Fibroblast of skin of abdomen (primary cell): Measurements from ENCODE around the gene NAGS.
"Not testable (repeated sequence)": the region's sequence is repeated elsewhere in the genome, so short reads cannot be mapped to it uniquely, and the experiment has no call there.

ENCODE experiments used
- DNase-seq: peaks from one replicate; pipeline ENCODE4 v3.0.0-alpha.2; 2013

The NAGS gene

GRCh38 chr17:44006598-44007345, 2.4 kb downstream of the NAGS start:
- peak; percentile 96 for DNase-seq

DNA sequence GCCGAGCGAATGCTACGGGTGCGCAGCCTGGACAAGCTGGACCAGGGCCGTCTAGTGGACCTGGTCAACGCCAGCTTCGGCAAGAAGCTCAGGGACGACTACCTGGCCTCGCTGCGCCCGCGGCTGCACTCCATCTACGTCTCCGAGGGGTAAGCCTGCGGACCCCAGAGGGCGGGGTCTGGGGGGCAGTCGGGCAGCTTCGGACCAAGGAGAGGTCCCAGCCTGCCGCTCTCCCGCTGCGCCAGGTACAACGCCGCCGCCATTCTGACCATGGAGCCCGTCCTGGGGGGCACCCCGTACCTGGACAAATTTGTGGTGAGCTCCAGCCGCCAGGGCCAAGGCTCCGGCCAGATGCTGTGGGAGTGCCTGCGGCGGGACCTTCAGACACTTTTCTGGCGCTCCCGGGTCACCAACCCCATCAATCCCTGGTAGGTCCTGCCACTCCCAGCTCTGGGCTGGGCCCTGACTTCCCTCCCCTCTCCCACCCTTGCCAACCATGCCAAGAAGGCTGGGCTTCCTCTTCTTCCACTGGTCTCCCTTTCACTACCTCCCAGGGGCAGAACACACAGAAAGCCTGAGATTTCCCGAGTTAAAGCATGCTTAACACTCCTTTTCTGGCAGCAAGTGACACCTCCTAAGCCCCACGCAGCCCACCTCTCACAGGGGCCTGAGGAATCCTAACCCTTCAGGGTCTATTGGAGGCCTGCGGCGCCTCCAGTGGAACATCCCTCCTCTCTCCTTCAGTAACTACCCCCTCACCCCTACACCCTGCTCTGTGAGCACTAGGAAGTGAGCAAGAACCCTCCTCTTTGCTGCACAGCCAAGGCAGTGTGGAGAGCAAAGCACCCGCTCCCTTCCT, 3.2 kb downstream of the NAGS start:
- no peak for DNase-seq

DNA sequence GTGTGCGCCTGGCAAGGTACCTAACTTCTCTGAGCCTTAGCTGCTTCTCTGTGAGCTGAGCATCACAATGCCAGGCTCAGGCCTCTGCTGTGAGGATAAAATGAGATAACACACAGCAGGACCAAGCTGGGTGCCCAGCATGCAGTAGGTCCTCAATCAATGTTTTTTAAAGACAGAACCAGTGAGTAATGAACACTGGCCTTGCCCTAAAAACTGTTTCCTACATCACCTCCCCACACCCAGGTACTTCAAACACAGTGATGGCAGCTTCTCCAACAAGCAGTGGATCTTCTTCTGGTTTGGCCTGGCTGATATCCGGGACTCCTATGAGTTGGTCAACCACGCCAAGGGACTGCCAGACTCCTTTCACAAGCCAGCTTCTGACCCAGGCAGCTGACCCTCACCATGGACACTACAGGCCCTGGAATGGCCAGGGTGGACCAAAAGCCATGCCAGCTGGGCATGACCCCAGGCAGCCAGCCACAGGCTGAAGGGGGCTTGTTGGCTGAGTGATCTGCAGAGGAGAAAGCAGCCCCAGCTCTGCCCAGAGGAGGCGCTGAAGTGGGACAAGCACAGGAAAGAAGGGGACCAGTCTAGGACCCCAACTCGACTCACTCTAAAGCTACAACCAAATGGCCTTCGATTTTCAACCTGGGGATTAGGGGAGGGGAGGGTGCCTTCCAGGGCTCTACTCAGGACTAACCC, 3.9 kb downstream of the NAGS start:
- no peak for DNase-seq

- DNase-seq = no peak
Observed at GRCh38 chr17:44010966-44011647, 6.7 kb downstream of the NAGS start.

DNA sequence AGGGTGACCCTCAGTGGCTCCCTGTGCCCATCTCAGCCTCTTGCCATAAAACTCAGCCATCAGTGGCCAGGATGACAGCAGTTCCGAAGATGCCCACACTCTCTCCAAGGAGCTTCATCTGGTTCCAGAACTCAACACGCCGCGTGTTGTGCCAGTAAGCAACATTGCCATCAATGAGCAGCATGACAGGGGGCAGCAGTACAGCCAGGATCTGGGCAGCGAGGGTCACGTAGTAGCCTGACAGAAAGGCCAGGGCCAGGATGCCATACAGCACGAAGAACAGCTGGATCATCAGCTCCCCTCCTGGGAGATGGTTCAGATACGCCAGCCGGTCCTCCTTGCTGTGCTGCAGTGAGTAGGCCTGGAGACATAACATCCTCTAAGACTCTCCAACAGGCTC, 7.5 kb downstream of the NAGS start:
- no peak for DNase-seq

DNA sequence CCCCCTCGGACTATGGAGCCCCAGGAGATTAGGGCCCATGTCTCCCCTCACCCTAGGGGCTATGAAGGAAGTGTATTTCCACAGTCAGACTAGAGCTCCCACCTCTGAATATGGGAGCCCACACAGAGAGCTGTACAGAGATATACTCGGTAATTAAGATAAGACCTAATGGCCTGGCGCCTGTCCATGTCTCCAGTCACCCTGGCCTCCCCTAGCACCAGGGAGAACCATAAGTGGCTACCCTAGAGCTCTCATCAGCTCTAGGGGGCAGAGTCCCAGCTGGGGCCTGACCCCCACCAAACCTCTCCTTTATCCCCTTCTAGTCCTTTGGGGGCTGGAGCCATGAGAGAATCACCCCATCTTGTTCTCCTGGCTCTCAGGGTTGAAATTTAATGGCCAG, 8.0 kb downstream of the NAGS start:
- no peak for DNase-seq

DNA sequence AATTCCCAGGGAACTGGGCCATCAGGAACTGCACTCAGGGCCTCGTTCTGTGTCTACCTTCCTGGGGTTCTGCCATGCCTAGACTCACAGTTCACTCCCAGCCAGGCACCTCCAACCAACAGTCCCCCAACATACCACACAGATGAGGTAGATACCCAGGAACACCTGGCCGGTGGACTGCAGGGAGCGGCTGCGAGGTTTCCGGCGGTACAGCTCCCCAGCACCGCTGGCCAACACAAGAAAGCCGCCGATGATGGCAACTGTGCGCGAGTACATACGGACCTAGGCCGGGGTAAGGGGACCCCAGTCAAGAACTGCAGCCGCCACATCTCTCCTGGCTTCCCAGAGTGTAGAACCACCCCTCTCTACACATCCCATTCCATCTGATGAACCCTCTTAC, 8.5 kb downstream of the NAGS start:
- no peak for DNase-seq

DNA sequence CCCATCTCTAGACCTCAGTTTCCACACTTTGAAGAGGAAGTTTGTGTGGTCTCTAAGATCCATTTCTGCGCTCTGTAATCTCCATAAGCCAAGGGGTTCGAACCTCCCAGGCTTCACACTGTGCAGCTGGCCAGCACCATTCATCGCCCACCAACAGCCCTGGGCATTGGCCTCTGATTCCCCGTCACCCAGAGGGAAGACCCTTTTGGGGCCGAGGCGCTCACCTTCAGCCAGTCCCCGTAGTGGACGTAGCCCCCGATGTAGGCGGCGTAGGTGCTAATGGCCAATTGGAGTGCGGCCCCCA, 9.7 kb downstream of the NAGS start:
- no peak for DNase-seq

GRCh38 chr17:44014437-44015172, 10.2 kb downstream of the NAGS start, which contains the start of gene TMEM101:
TSS of gene TMEM101 (minus strand) at chr17:44014963. CDS start at chr17:44014952, 11 bp downstream.
- DNase-seq = peak; percentile 93

DNA sequence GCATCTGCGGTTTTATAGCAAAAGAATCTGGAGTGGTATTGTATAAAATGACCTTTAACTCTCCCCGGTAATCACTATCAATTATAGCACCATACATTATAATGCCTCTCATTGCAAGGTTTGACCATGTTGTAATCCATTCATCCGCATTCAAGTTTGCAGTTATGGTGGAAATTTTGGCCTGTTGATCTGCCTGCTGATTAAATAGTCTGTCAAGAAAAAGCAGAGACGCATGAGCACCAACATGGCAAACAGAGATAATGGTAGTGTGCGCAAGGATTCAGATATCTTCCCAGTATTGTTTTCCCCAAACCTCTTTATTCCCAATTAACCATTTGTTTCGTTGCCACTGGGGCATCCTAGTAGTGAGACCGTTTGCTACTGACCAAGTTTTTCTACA, 16.8 kb downstream of the NAGS start:
- DNase-seq = not testable (repeated sequence)

DNA sequence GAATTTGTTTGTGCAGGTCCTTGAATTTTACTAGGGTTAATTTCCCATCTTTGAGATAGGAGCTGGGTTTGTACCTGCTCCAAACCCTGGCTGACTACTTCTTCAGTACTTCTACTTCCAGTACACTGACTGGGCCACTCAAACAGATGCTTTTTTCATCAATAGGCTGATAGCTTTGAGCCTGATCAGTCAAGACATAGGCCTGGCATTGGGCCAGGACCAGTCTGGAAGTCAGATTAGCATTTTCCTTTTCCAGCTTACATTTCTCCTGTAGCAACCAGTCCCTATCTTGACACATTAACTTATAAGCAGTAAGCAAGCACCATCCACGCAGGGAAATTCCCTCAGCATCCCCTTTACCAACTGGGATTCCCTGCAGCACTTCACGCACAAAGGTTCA, 17.8 kb downstream of the NAGS start:
- DNase-seq = no peak

GRCh38 chr17:44023545-44024270, 19.3 kb downstream of the NAGS start:
- DNase-seq = no peak

- DNase-seq = no peak
Observed at GRCh38 chr17:44024271-44024663, 19.8 kb downstream of the NAGS start.

GRCh38 chr17:44024853-44025252, 20.4 kb downstream of the NAGS start:
- DNase-seq = no peak

DNA sequence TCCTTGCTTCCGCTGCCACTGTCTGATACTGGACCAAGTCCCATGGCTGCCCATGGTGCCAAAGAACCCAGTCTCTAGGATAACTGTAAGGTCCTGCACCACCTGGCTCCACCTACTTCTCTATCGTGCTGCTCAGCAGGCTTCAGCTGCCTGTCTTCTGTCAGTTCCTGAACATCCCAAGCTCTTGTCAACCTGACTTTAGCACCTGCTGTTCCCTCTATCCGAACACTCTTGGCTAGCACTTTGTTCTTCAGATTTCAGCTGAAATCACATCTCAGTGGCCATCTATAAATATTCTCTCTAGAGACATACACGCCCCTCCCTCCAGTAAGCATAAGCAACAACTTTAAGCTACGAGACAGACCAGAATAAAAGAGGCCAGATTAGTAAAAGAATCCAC, 25.3 kb downstream of the NAGS start:
- DNase-seq = no peak

GRCh38 chr17:44030482-44030881, 26.1 kb downstream of the NAGS start:
- DNase-seq = no peak

- DNase-seq = no peak
Observed at GRCh38 chr17:44033861-44034408, 29.5 kb downstream of the NAGS start.

GRCh38 chr17:44034688-44035087, 30.3 kb downstream of the NAGS start:
- DNase-seq = not testable (repeated sequence)

GRCh38 chr17:44037471-44037870, 33.0 kb downstream of the NAGS start:
- DNase-seq = no peak

DNA sequence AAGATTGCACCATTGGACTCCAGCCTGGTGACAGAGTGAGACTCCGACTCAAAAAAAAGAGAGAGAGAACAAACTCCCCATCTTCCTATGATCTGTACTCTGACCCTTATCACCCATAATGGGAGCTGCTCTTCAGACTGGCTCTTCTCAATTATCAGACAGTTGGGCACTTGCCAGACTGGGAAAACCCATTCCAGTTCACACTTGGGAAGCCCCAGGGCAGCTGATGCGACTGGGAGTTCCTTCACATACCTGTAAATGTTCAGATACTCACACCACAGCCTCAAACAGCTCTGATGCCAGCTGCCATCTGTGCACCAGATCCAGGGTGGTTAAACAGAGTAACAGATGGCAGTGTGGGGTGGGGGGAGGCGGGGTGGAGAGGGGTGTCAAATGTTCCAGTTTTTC, 34.2 kb downstream of the NAGS start:
- DNase-seq = no peak
